T-helper 17 cell (primary cell): ENCODE measurements around the gene PRR19. TPM values are rescaled to one million over a fixed set of nuclear protein-coding genes. Genes with fewer than 3 reads are reported as not detected.

Source experiments
- ATAC-seq: fragments of 150-1000 bp; cut with Tn5 transposase; 2 replicates; pipeline ENCODE4 v1.10.0; 2021; ENCODE audit warnings: mild to moderate bottlenecking, moderate library complexity
- DNase-seq, 3 donors: peaks; one replicate each; pipeline versions ENCODE4 v3.0.0 to v3.0.0-alpha.2; 2020 to 2021
- H3K9me3 ChIP-seq: one replicate; pipeline ENCODE4 v1.7.0; 2013; ENCODE audit warnings: low read length, mild to moderate bottlenecking; ENCODE audit not compliant: control insufficient read depth, poor library complexity, severe bottlenecking
- H3K27ac Mint-ChIP-seq: one replicate; pipeline ENCODE4 v1.8.0; 2022; ENCODE audit warnings: mild to moderate bottlenecking, moderate library complexity, mixed read lengths
- H3K27me3 Mint-ChIP-seq: one replicate; pipeline ENCODE4 v1.8.0; 2022; ENCODE audit warnings: mixed read lengths
- H3K36me3 Mint-ChIP-seq: one replicate; pipeline ENCODE4 v1.8.0; 2022; ENCODE audit warnings: low read depth, mixed read lengths
- H3K4me1 Mint-ChIP-seq: one replicate; pipeline ENCODE4 v1.8.0; 2022; ENCODE audit warnings: mild to moderate bottlenecking, mixed read lengths
- H3K4me3 Mint-ChIP-seq: one replicate; pipeline ENCODE4 v1.8.0; 2022; ENCODE audit warnings: mild to moderate bottlenecking, moderate library complexity, mixed read lengths
- total RNA-seq, 4 donors: library from RNA in 2 of 4; stranded (reverse) in 2 of 4; gene quantifications; one replicate each; pipeline ENCODE4 v1.2.3 and lab custom pipeline; 2022 to 2026

The PRR19 gene
- total RNA-seq, 2 donors from 2014 or later = 0.50 TPM; not detected in 1

GRCh38 chr19:42352301-42353259 is 50.6 kb downstream of the PRR19 start:
- H3K4me1 Mint-ChIP-seq = peaks cover 12% of the 10 kb centered on the region
- peaks cover 6% of the 10 kb centered on the region for H3K36me3 Mint-ChIP-seq
- no peak overlapping the region for H3K4me3 Mint-ChIP-seq
- DNase-seq (no peak), ATAC-seq (peak; percentile 73)
- H3K9me3 ChIP-seq = no peaks in the 10 kb centered on the region
- no peak overlapping the region for H3K27ac Mint-ChIP-seq
- H3K27me3 Mint-ChIP-seq = no peaks in the 10 kb centered on the region

- DNase-seq = no peak
- H3K27me3 Mint-ChIP-seq = no peaks in the 10 kb centered on the region
- no peak overlapping the region for H3K27ac Mint-ChIP-seq
- no peak overlapping the region for H3K4me3 Mint-ChIP-seq
- H3K9me3 ChIP-seq = no peaks in the 10 kb centered on the region
- ATAC-seq = no peak
- H3K4me1 Mint-ChIP-seq = peaks cover 12% of the 10 kb centered on the region
- peaks cover 8% of the 10 kb centered on the region for H3K36me3 Mint-ChIP-seq
Observed at GRCh38 chr19:42353341-42354015, 51.5 kb downstream of the PRR19 start.

GRCh38 chr19:42355896-42356295 is 54.0 kb downstream of the PRR19 start:
- Mint-ChIP-seq H3K4me1 (peaks cover 12% of the 10 kb centered on the region), H3K36me3 (peaks cover 8% of the 10 kb centered on the region), H3K27me3 (no peaks in the 10 kb centered on the region), H3K27ac (no peak overlapping the region), H3K4me3 (no peak overlapping the region)
- ATAC-seq = no peak
- no peak for DNase-seq
- H3K9me3 ChIP-seq = no peaks in the 10 kb centered on the region

- Mint-ChIP-seq H3K4me1 (peaks cover 12% of the 10 kb centered on the region), H3K4me3 (no peak overlapping the region), H3K27ac (no peak overlapping the region), H3K36me3 (peaks cover 8% of the 10 kb centered on the region), H3K27me3 (no peaks in the 10 kb centered on the region)
- ATAC-seq = no peak
- no peaks in the 10 kb centered on the region for H3K9me3 ChIP-seq
- no peak for DNase-seq
Observed at GRCh38 chr19:42356686-42357085, 54.8 kb downstream of the PRR19 start.

- Mint-ChIP-seq H3K4me1 (peaks cover 9% of the 10 kb centered on the region), H3K36me3 (peaks cover 4% of the 10 kb centered on the region), H3K27ac (no peak overlapping the region), H3K27me3 (no peaks in the 10 kb centered on the region), H3K4me3 (no peak overlapping the region)
- DNase-seq (no peak), ATAC-seq (no peak)
- H3K9me3 ChIP-seq = no peaks in the 10 kb centered on the region
Observed at GRCh38 chr19:42357290-42357689, 55.4 kb downstream of the PRR19 start.

Other genes starting within 250 kb of the PRR19 start
- under 1 TPM; 0.42 to 0.55 TPM for gene GRIK5, start 231.9 kb upstream of the PRR19 start, total RNA-seq
- gene ZNF574, start 226.0 kb upstream of the PRR19 start, total RNA-seq = 10 to 100 TPM; 23.1 to 23.6 TPM
- gene POU2F2, start 169.7 kb upstream of the PRR19 start, total RNA-seq = 10 to 100 TPM; 24.5 to 42.7 TPM
- gene DEDD2, start 84.5 kb upstream of the PRR19 start, total RNA-seq = 10 to 100 TPM; 72.1 to 89.9 TPM
- gene ZNF526, start 81.8 kb upstream of the PRR19 start, total RNA-seq = 1 to 10 TPM; 6.7 to 7.5 TPM
- 10 to 100 TPM; 27.7 to 28.1 TPM for gene GSK3A, start 59.5 kb upstream of the PRR19 start, total RNA-seq
- gene ERF, start 47.0 kb upstream of the PRR19 start, total RNA-seq = 10 to 100 TPM; 75.8 to 82.1 TPM
- 100 to 1,000 TPM; 112 to 125 TPM for gene CIC, start 32.9 kb upstream of the PRR19 start, total RNA-seq
- gene PAFAH1B3, start 492 bp downstream of the PRR19 start, total RNA-seq = 10 to 100 TPM; 16.0 to 17.7 TPM
- gene TMEM145, start 11.2 kb downstream of the PRR19 start, total RNA-seq = not detected
- 1 to 10 TPM; 4.6 to 6.1 TPM for gene MEGF8, start 23.5 kb downstream of the PRR19 start, total RNA-seq
- not detected for gene CNFN, start 88.2 kb downstream of the PRR19 start, total RNA-seq
- 10 to 100 TPM; 14.5 to 16.9 TPM for gene LIPE, start 125.3 kb downstream of the PRR19 start, total RNA-seq
- gene CXCL17, start 140.8 kb downstream of the PRR19 start, total RNA-seq = not detected
- gene CEACAM1, start 226.3 kb downstream of the PRR19 start, total RNA-seq = 10 to 100 TPM in 1 of 2 donors, 1 to 10 TPM in 1; 5.6 to 10.0 TPM